ENCODE data around the gene SIGMAR1.

Gene SIGMAR1

GRCh38 chr9:34600908-34601307 lies 36.7 kb downstream of the SIGMAR1 start:
- DNase-seq = no peak

- no peak for DNase-seq
These were observed 38.0 kb downstream of the SIGMAR1 start for GRCh38 chr9:34599546-34599945.

GRCh38 chr9:34594177-34594576 lies 43.4 kb downstream of the SIGMAR1 start:
- no peak for DNase-seq

- no peak for DNase-seq
These were observed 44.5 kb downstream of the SIGMAR1 start for GRCh38 chr9:34592895-34593601.

GRCh38 chr9:34591917-34592866 lies 45.4 kb downstream of the SIGMAR1 start:
- DNase-seq = no peak

- no peak for DNase-seq
These were observed 46.2 kb downstream of the SIGMAR1 start for GRCh38 chr9:34591248-34591916.

GRCh38 chr9:34590381-34591247 lies 47.0 kb downstream of the SIGMAR1 start:
- no peak for DNase-seq

- no peak for DNase-seq
These were observed 47.8 kb downstream of the SIGMAR1 start, which contains the start of gene CNTFR for GRCh38 chr9:34589636-34590380. Gene CNTFR (minus strand): TSS chr9:34589724. CDS start chr9:34568981, 20,743 bp downstream.

GRCh38 chr9:34588671-34589635 lies 48.6 kb downstream of the SIGMAR1 start:
- DNase-seq = no peak

GRCh38 chr9:34587271-34587670 lies 50.3 kb downstream of the SIGMAR1 start:
- DNase-seq = no peak

GRCh38 chr9:34585946-34586669 lies 51.5 kb downstream of the SIGMAR1 start:
- no peak for DNase-seq

- DNase-seq = no peak
These were observed 52.6 kb downstream of the SIGMAR1 start for GRCh38 chr9:34584970-34585369.
